Measurements from ENCODE around the gene PRADC1. TPM values are rescaled to one million over a fixed set of nuclear protein-coding genes. Genes with fewer than 3 reads are reported as not detected.

PRADC1 gene
- total RNA-seq, 1 experiment from 2014 or later: 8.6 TPM

GRCh38 chr2:73257425-73258125 lies 24.5 kb upstream of the PRADC1 start:
- no peaks in the 10 kb centered on the region; the same call in 1 of the 2 replicates for H4K20me1 ChIP-seq (ENCODE audit: insufficient read depth)
- RAD21 ChIA-PET (ENCODE audit: low non-redundant PET in 1 of 2, low total read pairs in 2 of 2, uncharacterized antibody in 2 of 2, unreplicated experiment in 2 of 2): no interaction called here
- no TSS peak for BruUV-seq (replicated peaks)
- no peak overlapping the region for H3K27ac ChIP-seq (ENCODE audit: low read depth, low read length)
- H3K4me2 ChIP-seq (ENCODE audit: low read length): no peak overlapping the region
- POLR2A ChIA-PET: interaction anchor here (1.7 to 1.8 kb wide), 2 partner anchors 13 to 24 kb away, joined by 3 to 5 read pairs; partner anchors contain the start of gene PRADC1
- H2AFZ ChIP-seq (ENCODE audit: low read depth, low read length, poor library complexity, severe bottlenecking): no peak overlapping the region
- no peaks in the 10 kb centered on the region for H3K4me1 ChIP-seq (ENCODE audit: control insufficient read depth in 1 of 2, insufficient read depth in 2 of 2, low read length in 2 of 2)
- H3K36me3 ChIP-seq (ENCODE audit: control insufficient read depth in 1 of 2, insufficient read depth in 2 of 2, low read length in 2 of 2): peaks cover 17 to 18% of the 10 kb centered on the region in 2 experiments; a peak in 3 of 4 replicates
- CTCF ChIA-PET: interaction anchor here (1.0 kb wide), 1 partner anchor 11 kb away, joined by 6 read pairs; no protein-coding TSS in a partner anchor
- ATAC-seq (no peak), DNase-seq (ENCODE audit: low read depth, low spot score) (no peak)
- H3K9ac ChIP-seq (ENCODE audit: low read length): no peak overlapping the region
- intact Hi-C loops (cut with micrococcal nuclease): no loop called here
- H3K4me3 ChIP-seq (replicated peaks in 1 of 2; ENCODE audit: low read depth in 1 of 2, low read length in 2 of 2): no peak overlapping the region
- H3K79me2 ChIP-seq (ENCODE audit: insufficient read depth, low read length): no peaks in the 10 kb centered on the region
- TF ChIP-seq SIN3A (IDR thresholded peaks at IDR 0.05; ENCODE audit: low read depth) (no peak), MAX (IDR thresholded peaks at IDR 0.05) (no peak)
- no peaks in the 10 kb centered on the region for H3K9me2 ChIP-seq (ENCODE audit: insufficient read depth)
- H3K27me3 ChIP-seq (ENCODE audit: insufficient read depth, low read length): no peaks in the 10 kb centered on the region
- H3K9me3 ChIP-seq (ENCODE audit: control insufficient read depth in 1 of 2, insufficient read depth in 1 of 2, low read depth in 1 of 2, low read length in 2 of 2): no peaks in the 10 kb centered on the region

GRCh38 chr2:73257021-73257420 lies 24.0 kb upstream of the PRADC1 start:
- no peak overlapping the region for H2AFZ ChIP-seq (ENCODE audit: low read depth, low read length, poor library complexity, severe bottlenecking)
- H3K27ac ChIP-seq (ENCODE audit: low read depth, low read length): no peak overlapping the region
- no peaks in the 10 kb centered on the region for H3K79me2 ChIP-seq (ENCODE audit: insufficient read depth, low read length)
- H3K9ac ChIP-seq (ENCODE audit: low read length): no peak overlapping the region
- no peaks in the 10 kb centered on the region; the same call in 1 of the 2 replicates for H4K20me1 ChIP-seq (ENCODE audit: insufficient read depth)
- no peaks in the 10 kb centered on the region for H3K4me1 ChIP-seq (ENCODE audit: control insufficient read depth in 1 of 2, insufficient read depth in 2 of 2, low read length in 2 of 2)
- intact Hi-C loops (cut with micrococcal nuclease): no loop called here
- ChIA-PET CTCF (interaction anchor here (1.0 kb wide), 1 partner anchor 11 kb away, joined by 6 read pairs; no protein-coding TSS in a partner anchor), RAD21 (ENCODE audit: low non-redundant PET in 1 of 2, low total read pairs in 2 of 2, uncharacterized antibody in 2 of 2, unreplicated experiment in 2 of 2) (no interaction called here), POLR2A (interaction anchor here (1.7 to 1.8 kb wide), 2 partner anchors 12 to 24 kb away, joined by 3 to 5 read pairs; partner anchors contain the start of gene PRADC1)
- ATAC-seq (no peak), DNase-seq (ENCODE audit: low read depth, low spot score) (no peak)
- H3K27me3 ChIP-seq (ENCODE audit: insufficient read depth, low read length): no peaks in the 10 kb centered on the region
- peaks cover 19 to 21% of the 10 kb centered on the region in 2 experiments; a peak in 3 of 4 replicates for H3K36me3 ChIP-seq (ENCODE audit: control insufficient read depth in 1 of 2, insufficient read depth in 2 of 2, low read length in 2 of 2)
- H3K4me3 ChIP-seq (replicated peaks in 1 of 2; ENCODE audit: low read depth in 1 of 2, low read length in 2 of 2): no peak overlapping the region
- TF ChIP-seq CEBPB (IDR thresholded peaks at IDR 0.05; ENCODE audit: low read depth) (no peak), RAD21 (IDR thresholded peaks at IDR 0.05; ENCODE audit: low read depth) (no peak), POLR2AphosphoS5 (IDR thresholded peaks at IDR 0.05; ENCODE audit: low read depth, low read length) (no peak), CTCF (IDR thresholded peaks at IDR 0.05 in 2 of 3, conservative IDR thresholded peaks at IDR 0.05 in 1 of 3; ENCODE audit: borderline replicate concordance in 1 of 3, insufficient read depth in 1 of 3, low read depth in 2 of 3, low read length in 2 of 3) (no peak), MAX (IDR thresholded peaks at IDR 0.05) (no peak), SIN3A (IDR thresholded peaks at IDR 0.05; ENCODE audit: low read depth) (no peak), CBX3 (IDR thresholded peaks at IDR 0.05; ENCODE audit: low read depth) (no peak), ELF1 (IDR thresholded peaks at IDR 0.05; ENCODE audit: borderline replicate concordance, low read depth) (no peak), ZFX (IDR thresholded peaks at IDR 0.05) (no peak), REST (IDR thresholded peaks at IDR 0.05; ENCODE audit: low read depth) (no peak)
- BruUV-seq (replicated peaks): no TSS peak
- H3K9me3 ChIP-seq (ENCODE audit: control insufficient read depth in 1 of 2, insufficient read depth in 1 of 2, low read depth in 1 of 2, low read length in 2 of 2): no peaks in the 10 kb centered on the region
- H3K4me2 ChIP-seq (ENCODE audit: low read length): no peak overlapping the region
- H3K9me2 ChIP-seq (ENCODE audit: insufficient read depth): no peaks in the 10 kb centered on the region

Measured in HCT116 (cell line).